ENCODE measurements around the gene SLC11A2.
A peak's percentile ranks its signal among the peaks of the same experiment; 100 is the strongest.

Gene SLC11A2

DNA sequence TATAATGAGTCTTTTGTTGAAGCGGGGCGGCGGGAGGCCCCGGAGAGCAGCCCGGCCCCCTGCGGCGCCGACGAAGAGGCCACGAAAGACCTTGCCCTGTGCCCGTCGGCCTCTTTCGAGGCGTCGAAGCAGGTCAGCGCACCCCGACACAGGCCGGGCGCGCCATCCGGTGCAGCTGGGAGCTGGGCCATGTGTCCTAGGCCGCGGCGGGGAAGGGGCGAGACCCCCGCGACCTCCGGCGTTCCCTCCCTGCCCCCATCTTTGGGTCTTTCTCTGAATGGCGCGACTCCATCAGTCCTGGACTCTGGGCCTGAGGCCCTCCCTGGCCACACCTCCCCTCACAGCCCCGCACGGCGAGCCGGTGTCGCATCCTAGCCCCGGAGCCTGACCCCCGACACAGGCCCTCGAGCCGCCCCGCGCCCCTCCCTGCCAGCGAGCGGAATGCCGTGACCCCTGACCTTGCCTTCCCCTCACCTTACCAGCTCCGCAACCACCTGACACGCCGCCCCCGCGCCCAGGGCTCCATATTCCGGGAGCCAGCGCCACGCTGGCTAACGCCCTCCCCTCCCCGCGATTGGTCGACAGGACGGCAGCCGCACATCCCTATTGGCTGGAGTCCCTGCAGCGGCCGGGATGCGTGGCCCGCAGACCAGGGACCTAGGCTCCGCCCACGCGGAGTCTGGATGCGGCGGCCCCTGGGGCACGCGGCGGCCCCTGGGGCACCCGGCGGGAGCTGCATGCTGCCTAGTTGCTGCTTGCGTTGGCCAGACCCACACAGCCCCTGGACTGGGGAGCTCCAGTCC, at the start of gene SLC11A2:
SLC11A2 (minus strand) TSS at position 549 of the 803 bp plus-strand sequence. CDS start 15,656 bp downstream, outside the sequence.
- DNase-seq (ENCODE audit: low spot score) = peak; percentile 98

DNA sequence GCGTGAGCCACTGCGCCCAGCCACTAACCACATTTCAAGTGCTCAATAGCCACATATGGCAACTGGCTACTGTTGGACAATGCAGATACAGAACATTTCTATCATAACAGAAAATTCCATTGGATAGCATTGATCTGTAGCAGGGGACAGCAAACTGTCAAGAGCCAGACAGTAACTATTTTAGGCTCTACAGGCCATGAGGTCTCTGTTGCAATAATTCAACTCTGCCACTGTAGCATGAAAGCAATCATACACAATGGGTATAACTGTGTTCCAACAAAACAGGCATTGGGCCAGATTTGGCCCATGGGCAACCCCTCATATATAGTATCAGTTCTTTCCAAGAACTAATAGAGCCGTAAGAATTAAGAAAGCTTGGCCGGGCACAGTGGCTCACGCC, 49.2 kb upstream of the SLC11A2 start:
- no peak for DNase-seq (ENCODE audit: low spot score)

DNA sequence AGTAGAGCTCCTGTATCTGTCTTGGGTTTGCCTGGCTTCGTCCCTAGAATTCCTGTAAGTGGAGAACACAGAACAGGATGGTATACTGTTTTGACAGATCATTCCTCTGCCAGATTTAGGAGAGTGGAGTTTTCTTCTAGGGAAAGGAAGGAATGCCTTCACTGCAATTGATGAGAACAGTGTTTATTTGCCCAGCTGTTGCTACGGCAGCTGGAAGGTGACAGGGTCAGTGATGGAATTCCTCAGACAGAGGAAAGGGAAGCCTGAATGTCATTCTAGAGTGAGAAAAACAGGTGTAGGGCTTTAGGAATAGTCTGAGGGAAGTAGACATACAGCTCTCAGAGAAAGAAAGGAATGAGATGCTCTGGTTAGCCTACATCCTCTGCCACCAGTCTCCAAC, 45.5 kb upstream of the SLC11A2 start:
- DNase-seq (ENCODE audit: low spot score) = no peak

GRCh38 chr12:51070004-51070403, 43.8 kb upstream of the SLC11A2 start:
- no peak for DNase-seq (ENCODE audit: low spot score)

DNA sequence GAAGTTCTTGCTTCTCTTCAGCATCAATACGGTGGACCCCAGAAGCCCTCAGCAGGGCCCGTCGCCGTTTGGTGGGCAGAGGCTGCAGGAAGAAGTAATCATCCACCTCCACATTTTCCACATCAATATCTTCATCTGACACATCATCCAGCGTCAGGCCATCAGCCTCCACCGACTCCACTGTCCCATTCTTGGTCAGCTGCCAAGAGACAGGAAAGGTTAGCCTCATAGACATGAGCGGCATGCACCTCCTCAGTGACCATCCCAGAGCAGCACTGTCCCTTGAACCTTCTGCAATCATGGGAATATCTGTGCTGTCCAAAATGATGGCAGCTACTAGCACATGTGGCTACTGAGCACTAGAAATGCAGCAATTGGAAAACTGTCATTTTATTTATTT, 41.6 kb upstream of the SLC11A2 start:
- DNase-seq (ENCODE audit: low spot score) = no peak

DNA sequence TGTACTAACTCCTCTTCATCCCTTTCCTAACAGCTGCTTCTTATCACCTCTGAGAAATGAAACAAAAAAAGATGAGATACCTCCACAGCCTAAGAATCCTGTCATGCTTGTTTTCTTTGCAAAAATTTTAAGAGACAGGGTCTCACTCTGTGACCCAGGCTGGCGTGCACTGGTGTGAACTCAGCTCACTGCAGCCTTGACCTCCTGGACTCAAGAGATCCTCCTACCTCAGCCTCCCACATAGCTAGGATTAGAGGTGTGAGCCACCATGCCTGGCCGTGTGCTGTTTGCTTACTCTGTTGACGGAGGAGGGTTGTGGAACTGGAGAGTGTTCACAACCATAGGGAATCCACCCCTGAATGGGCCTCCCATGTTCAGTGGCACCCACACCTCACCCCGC, 41.0 kb upstream of the SLC11A2 start:
- DNase-seq (ENCODE audit: low spot score) = no peak

GRCh38 chr12:51065530-51065929, 39.3 kb upstream of the SLC11A2 start:
- no peak for DNase-seq (ENCODE audit: low spot score)

DNA sequence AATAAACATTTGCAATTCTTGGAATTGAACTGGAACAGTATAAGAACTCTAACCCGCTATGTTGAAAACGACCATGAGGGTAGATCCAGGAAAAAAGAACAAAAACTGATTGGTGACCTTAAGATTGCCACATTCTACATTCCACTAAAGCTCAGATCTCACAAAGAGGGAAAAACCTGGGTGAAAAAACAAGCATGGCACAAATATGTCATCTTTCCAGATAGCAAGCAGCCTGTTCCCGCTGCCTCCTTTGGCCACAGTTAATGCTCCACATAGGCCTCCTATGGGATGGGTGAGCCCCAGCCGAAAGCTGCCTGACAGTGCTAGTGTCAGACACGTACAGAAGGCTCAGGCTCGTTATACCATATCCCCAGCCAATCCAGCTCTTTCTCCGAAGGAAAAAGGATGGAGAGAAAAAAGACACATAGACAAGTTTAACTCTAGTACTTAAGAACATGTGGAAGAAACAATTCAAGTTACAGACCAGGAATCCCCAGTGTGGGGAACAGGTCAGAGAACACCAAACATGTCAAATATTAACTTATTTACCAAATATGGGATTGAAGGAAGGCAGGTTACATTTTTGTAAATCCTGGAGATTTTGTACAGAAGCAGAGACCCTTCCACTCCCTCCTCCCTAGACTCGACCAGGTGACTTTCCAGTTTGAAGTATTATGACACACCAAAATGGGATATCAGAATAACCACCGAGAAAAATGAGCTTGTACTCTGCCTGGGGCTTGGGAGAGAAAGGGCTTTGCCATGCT, 36.6 kb upstream of the SLC11A2 start:
- no peak for DNase-seq (ENCODE audit: low spot score)

- DNase-seq (ENCODE audit: low spot score) = no peak
These were observed 32.9 kb upstream of the SLC11A2 start for GRCh38 chr12:51059086-51059485.

DNA sequence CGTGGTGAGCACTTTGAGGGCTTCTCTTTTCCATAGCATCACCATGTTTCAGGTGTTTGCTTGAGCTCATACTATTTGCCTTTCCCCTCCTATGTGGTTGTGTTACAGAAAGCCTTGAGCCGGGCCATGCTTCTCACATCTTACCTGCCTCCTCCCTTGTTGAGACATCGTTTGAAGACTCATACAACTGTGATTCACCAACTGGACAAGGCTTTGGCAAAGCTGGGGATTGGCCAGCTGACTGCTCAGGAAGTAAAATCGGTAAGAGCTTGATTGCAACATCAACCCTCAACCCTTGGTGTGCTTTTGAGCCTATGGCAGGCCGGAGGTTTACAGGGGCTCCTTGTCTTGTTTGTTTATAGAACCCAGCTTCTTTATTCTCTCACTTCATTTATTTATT, 30.1 kb upstream of the SLC11A2 start:
- no peak for DNase-seq (ENCODE audit: low spot score)

DNA sequence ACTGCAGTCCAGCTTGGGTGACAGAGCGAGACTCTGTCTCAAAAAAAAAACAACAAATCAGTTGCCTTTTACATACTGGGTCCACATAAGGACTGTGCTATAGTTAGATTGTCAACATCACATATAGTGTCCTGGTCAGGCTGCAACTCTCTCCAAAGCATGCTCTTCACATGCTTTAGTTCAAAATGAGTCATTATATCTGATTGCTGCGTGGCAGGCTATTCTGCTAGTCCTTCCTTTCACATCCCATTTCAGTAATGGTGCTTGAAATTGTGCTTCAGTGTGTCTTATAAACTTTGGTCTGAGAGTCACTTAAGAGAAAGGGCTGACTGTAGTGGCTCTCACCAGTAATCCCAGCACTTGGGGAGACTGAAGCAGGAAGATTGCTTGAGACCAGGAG, 28.9 kb upstream of the SLC11A2 start:
- DNase-seq (ENCODE audit: low spot score) = no peak

GRCh38 chr12:51051787-51052186, 25.6 kb upstream of the SLC11A2 start:
- DNase-seq (ENCODE audit: low spot score) = no peak

DNA sequence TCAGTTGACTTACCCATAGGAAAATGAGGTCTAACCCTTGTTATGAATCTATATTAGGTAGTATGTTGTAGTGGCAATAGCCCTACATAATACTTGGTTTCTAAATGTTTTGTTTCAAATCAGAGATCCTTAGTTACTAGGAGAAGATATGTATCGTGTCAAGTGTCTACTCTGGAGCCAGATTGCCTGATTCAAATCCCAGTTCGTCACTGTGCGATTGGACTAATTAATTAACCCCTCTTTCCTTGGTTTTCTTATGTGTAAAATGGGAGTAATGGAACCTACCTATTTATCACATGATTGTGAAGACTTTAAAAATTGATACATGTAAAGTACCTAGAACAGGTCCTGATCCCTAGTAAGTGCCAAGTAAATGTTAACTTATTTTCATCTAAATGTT, 23.3 kb upstream of the SLC11A2 start:
- no peak for DNase-seq (ENCODE audit: low spot score)

- DNase-seq (ENCODE audit: low spot score) = no peak
These were observed 22.6 kb upstream of the SLC11A2 start for GRCh38 chr12:51048661-51049251.

- DNase-seq (ENCODE audit: low spot score) = peak; percentile 99
These were observed 21.7 kb upstream of the SLC11A2 start, which contains the start of gene LETMD1 for GRCh38 chr12:51047655-51048540. Gene LETMD1 (plus strand): TSS chr12:51048327. CDS start chr12:51048357, 30 bp downstream.

DNA sequence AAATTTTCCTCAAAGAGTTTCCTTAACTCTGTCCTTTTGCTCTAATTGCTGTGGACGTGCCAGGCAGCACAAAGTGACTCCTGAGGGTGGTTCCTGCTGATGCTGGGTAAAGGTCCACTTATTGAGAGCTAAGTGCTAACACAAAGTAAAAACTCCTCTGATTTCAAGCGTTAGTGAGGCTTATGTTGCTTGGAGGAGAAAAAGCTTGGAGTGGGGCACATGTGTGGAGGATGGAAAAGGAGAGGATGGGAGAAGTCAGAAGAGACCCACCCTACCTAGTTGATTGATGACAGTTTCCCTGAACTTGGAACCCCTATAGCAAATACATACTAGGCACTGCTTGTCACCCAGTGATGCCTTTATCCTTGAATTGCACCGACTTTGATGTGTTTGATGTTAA, 10.1 kb upstream of the SLC11A2 start:
- no peak for DNase-seq (ENCODE audit: low spot score)

- DNase-seq (ENCODE audit: low spot score) = no peak
These were observed 7.4 kb upstream of the SLC11A2 start for GRCh38 chr12:51033457-51034089.

DNA sequence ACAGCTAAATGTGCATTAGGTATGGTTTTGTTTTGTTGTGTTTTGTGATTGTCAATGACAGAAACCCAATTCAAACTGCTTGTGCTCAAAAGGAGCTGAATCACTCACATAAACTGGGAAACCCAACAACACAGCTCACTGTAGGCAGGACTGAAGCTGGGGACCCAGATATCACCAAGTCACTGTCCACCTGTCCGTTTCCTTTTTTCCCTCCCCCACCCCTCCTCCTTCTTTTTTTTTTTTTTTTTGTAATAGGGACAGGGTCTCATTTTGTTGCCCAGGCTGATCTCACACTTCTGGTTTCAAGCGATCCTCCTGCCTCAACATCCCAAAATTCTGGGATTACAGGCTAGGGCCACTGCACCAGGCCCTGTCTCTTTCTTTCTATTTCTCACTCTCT, 6.9 kb upstream of the SLC11A2 start:
- no peak for DNase-seq (ENCODE audit: low spot score)

GRCh38 chr12:51028813-51029150, 2.6 kb upstream of the SLC11A2 start:
- DNase-seq (ENCODE audit: low spot score) = no peak

- peak; percentile 74 for DNase-seq (ENCODE audit: low spot score)
These were observed 2.1 kb upstream of the SLC11A2 start for GRCh38 chr12:51028126-51028812.

DNA sequence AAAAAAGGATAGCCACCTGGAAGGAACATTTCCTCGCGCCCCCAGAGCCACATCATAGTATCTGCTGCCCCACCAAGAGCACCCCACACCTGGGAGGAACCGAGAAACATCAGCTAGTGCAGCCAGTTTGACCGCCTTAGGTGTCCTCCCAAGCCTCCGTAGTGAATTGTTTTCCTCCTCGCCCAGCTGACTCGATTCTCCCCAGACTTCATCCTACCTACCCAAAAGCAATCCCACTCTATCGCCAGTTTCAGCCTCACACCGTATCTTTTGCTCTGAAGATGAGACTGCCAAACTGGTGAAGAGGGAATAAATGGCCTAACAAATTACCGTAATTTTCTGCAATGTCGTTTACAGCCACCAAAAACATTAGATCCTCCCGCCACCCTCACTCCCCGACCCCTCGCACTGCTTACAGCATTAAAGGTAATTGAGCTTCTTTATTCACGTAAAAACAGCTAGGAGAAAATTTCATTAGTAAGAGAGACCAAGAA, 1.2 kb upstream of the SLC11A2 start:
- no peak for DNase-seq (ENCODE audit: low spot score)

Measured in Ammon's horn (tissue), 1 donor.